Activated CD4-positive, alpha-beta memory T cell treated with anti-CD3 and anti-CD28 coated beads, Interleukin-2, amount 10 ng/mL, durations not matched to agents 7 days and 5 days (primary cell): ENCODE results near the gene ZNF750. TPM values are rescaled to one million over a fixed set of nuclear protein-coding genes. Genes with fewer than 3 reads are reported as not detected.

Experiments used
- CTCF ChIA-PET: fragments of 350-600 bp; sonication (Branson Sonifier 250); formaldehyde crosslinking; loops from one replicate; lab custom pipeline; 2021; ENCODE audit warnings: antibody characterized with exemption, inconsistent platforms; lab: Charles Lee
- POLR2A ChIA-PET: fragments of 350-600 bp; sonication (Branson Sonifier 250); formaldehyde crosslinking; loops from one replicate; lab custom pipeline; 2021; ENCODE audit warnings: antibody characterized with exemption; lab: Charles Lee
- DNase-seq: peaks from one replicate; pipeline ENCODE4 v3.0.0-alpha.2; 2020
- H3K27ac Mint-ChIP-seq: one replicate; pipeline ENCODE4 v1.8.0; 2021; ENCODE audit warnings: mild to moderate bottlenecking, mixed read lengths
- H3K27me3 Mint-ChIP-seq: one replicate; pipeline ENCODE4 v1.8.0; 2021; ENCODE audit warnings: mixed read lengths
- H3K36me3 Mint-ChIP-seq: one replicate; pipeline ENCODE4 v1.8.0; 2021; ENCODE audit warnings: low read depth, mixed read lengths
- H3K4me1 Mint-ChIP-seq: one replicate; pipeline ENCODE4 v1.8.0; 2021; ENCODE audit warnings: mixed read lengths
- H3K4me3 Mint-ChIP-seq: one replicate; pipeline ENCODE4 v1.8.0; 2021; ENCODE audit warnings: mild to moderate bottlenecking, mixed read lengths
- H3K9me3 Mint-ChIP-seq: one replicate; pipeline ENCODE4 v1.8.0; 2021; ENCODE audit warnings: mixed read lengths
- total RNA-seq, 2 experiments: library from RNA; stranded (reverse); gene quantifications; one replicate each; pipeline ENCODE4 v1.2.3, GENCODE V29; 2021

Gene ZNF750
- total RNA-seq, 2 experiments from 2014 or later = not detected

- Mint-ChIP-seq H3K4me1 (peaks cover 11% of the 10 kb centered on the region), H3K27me3 (no peaks in the 10 kb centered on the region), H3K9me3 (no peaks in the 10 kb centered on the region), H3K27ac (no peak overlapping the region), H3K4me3 (no peak overlapping the region), H3K36me3 (peaks cover 8% of the 10 kb centered on the region)
- POLR2A ChIA-PET = no interaction called here
- no peak for DNase-seq
- CTCF ChIA-PET = no interaction called here
Observed at GRCh38 chr17:82810644-82811430, 29.0 kb downstream of the ZNF750 start.

GRCh38 chr17:82808921-82809905 lies 30.6 kb downstream of the ZNF750 start:
- H3K9me3 Mint-ChIP-seq = no peaks in the 10 kb centered on the region
- ChIA-PET CTCF (no interaction called here), POLR2A (no interaction called here)
- no peak overlapping the region for H3K4me3 Mint-ChIP-seq
- no peak for DNase-seq
- no peaks in the 10 kb centered on the region for H3K4me1 Mint-ChIP-seq
- H3K27ac Mint-ChIP-seq = no peak overlapping the region
- no peaks in the 10 kb centered on the region for H3K36me3 Mint-ChIP-seq
- no peaks in the 10 kb centered on the region for H3K27me3 Mint-ChIP-seq

GRCh38 chr17:82808006-82808405 lies 31.8 kb downstream of the ZNF750 start:
- no peaks in the 10 kb centered on the region for H3K27me3 Mint-ChIP-seq
- no peaks in the 10 kb centered on the region for H3K9me3 Mint-ChIP-seq
- no peaks in the 10 kb centered on the region for H3K36me3 Mint-ChIP-seq
- no peaks in the 10 kb centered on the region for H3K4me1 Mint-ChIP-seq
- no peak for DNase-seq
- ChIA-PET CTCF (no interaction called here), POLR2A (no interaction called here)
- no peak overlapping the region for H3K27ac Mint-ChIP-seq
- no peak overlapping the region for H3K4me3 Mint-ChIP-seq

GRCh38 chr17:82807562-82807961 lies 32.3 kb downstream of the ZNF750 start:
- Mint-ChIP-seq H3K4me3 (no peak overlapping the region), H3K27ac (no peak overlapping the region), H3K27me3 (no peaks in the 10 kb centered on the region), H3K36me3 (no peaks in the 10 kb centered on the region), H3K4me1 (peaks cover 1% of the 10 kb centered on the region), H3K9me3 (no peaks in the 10 kb centered on the region)
- ChIA-PET CTCF (no interaction called here), POLR2A (no interaction called here)
- no peak for DNase-seq

GRCh38 chr17:82807101-82807500 lies 32.7 kb downstream of the ZNF750 start:
- CTCF ChIA-PET = no interaction called here
- H3K27me3 Mint-ChIP-seq = no peaks in the 10 kb centered on the region
- H3K4me1 Mint-ChIP-seq = peaks cover 4% of the 10 kb centered on the region
- H3K36me3 Mint-ChIP-seq = no peaks in the 10 kb centered on the region
- no peak for DNase-seq
- no peak overlapping the region for H3K4me3 Mint-ChIP-seq
- H3K9me3 Mint-ChIP-seq = no peaks in the 10 kb centered on the region
- POLR2A ChIA-PET = no interaction called here
- no peak overlapping the region for H3K27ac Mint-ChIP-seq

- POLR2A ChIA-PET = no interaction called here
- no peak overlapping the region for H3K27ac Mint-ChIP-seq
- CTCF ChIA-PET = no interaction called here
- H3K9me3 Mint-ChIP-seq = no peaks in the 10 kb centered on the region
- no peaks in the 10 kb centered on the region for H3K27me3 Mint-ChIP-seq
- DNase-seq = no peak
- no peak overlapping the region for H3K4me3 Mint-ChIP-seq
- peaks cover 6% of the 10 kb centered on the region for H3K4me1 Mint-ChIP-seq
- peaks cover 2% of the 10 kb centered on the region for H3K36me3 Mint-ChIP-seq
Observed at GRCh38 chr17:82806645-82807044, 33.2 kb downstream of the ZNF750 start.

- Mint-ChIP-seq H3K36me3 (peaks cover 9% of the 10 kb centered on the region), H3K27me3 (no peaks in the 10 kb centered on the region), H3K9me3 (peaks cover 4% of the 10 kb centered on the region), H3K27ac (no peak overlapping the region), H3K4me3 (no peak overlapping the region), H3K4me1 (peaks cover 8% of the 10 kb centered on the region)
- DNase-seq = no peak
- POLR2A ChIA-PET = no interaction called here
- CTCF ChIA-PET = no interaction called here
Observed at GRCh38 chr17:82805823-82806222, 34.0 kb downstream of the ZNF750 start.

- POLR2A ChIA-PET = no interaction called here
- DNase-seq = no peak
- Mint-ChIP-seq H3K36me3 (peaks cover 13% of the 10 kb centered on the region), H3K27ac (no peak overlapping the region), H3K4me3 (no peak overlapping the region), H3K27me3 (no peaks in the 10 kb centered on the region), H3K9me3 (peaks cover 4% of the 10 kb centered on the region), H3K4me1 (peaks cover 8% of the 10 kb centered on the region)
- CTCF ChIA-PET = no interaction called here
Observed at GRCh38 chr17:82805254-82805653, 34.6 kb downstream of the ZNF750 start.

GRCh38 chr17:82804442-82805191 lies 35.2 kb downstream of the ZNF750 start:
- POLR2A ChIA-PET = no interaction called here
- peaks cover 19% of the 10 kb centered on the region for H3K36me3 Mint-ChIP-seq
- CTCF ChIA-PET = no interaction called here

GRCh38 chr17:82803606-82804005 lies 36.2 kb downstream of the ZNF750 start:
- DNase-seq = no peak
- ChIA-PET CTCF (no interaction called here), POLR2A (no interaction called here)
- peaks cover 22% of the 10 kb centered on the region for H3K36me3 Mint-ChIP-seq
- peaks cover 8% of the 10 kb centered on the region for H3K4me1 Mint-ChIP-seq
- no peaks in the 10 kb centered on the region for H3K27me3 Mint-ChIP-seq
- H3K27ac Mint-ChIP-seq = no peak overlapping the region
- H3K9me3 Mint-ChIP-seq = peaks cover 4% of the 10 kb centered on the region
- H3K4me3 Mint-ChIP-seq = no peak overlapping the region

More at GRCh38 chr17:82804442-82805191, 35.2 kb downstream of the ZNF750 start:
- Mint-ChIP-seq H3K4me3 (no peak overlapping the region), H3K27ac (no peak overlapping the region), H3K27me3 (no peaks in the 10 kb centered on the region), H3K9me3 (peaks cover 4% of the 10 kb centered on the region), H3K4me1 (peaks cover 8% of the 10 kb centered on the region)
- DNase-seq = no peak

GRCh38 chr17:82803185-82803584 lies 36.6 kb downstream of the ZNF750 start:
- Mint-ChIP-seq H3K27ac (no peak overlapping the region), H3K27me3 (no peaks in the 10 kb centered on the region), H3K4me1 (peaks cover 8% of the 10 kb centered on the region), H3K9me3 (peaks cover 4% of the 10 kb centered on the region), H3K4me3 (no peak overlapping the region), H3K36me3 (peaks cover 24% of the 10 kb centered on the region)
- CTCF ChIA-PET = no interaction called here
- POLR2A ChIA-PET = no interaction called here
- DNase-seq = no peak

GRCh38 chr17:82802075-82802780 lies 37.6 kb downstream of the ZNF750 start:
- H3K27ac Mint-ChIP-seq = no peak overlapping the region

More at GRCh38 chr17:82802075-82802780, 37.6 kb downstream of the ZNF750 start:
- Mint-ChIP-seq H3K9me3 (peaks cover 4% of the 10 kb centered on the region), H3K27me3 (no peaks in the 10 kb centered on the region), H3K36me3 (peaks cover 24% of the 10 kb centered on the region), H3K4me1 (peaks cover 8% of the 10 kb centered on the region), H3K4me3 (no peak overlapping the region)
- ChIA-PET POLR2A (no interaction called here), CTCF (no interaction called here)
- DNase-seq = no peak
